ENCODE measurements around the gene ADCY2. TPM values are rescaled to one million over a fixed set of nuclear protein-coding genes. Genes with fewer than 3 reads are reported as not detected.

Gene ADCY2
- total RNA-seq, 2 donors from 2014 or later, result not detected

GRCh38 chr5:7642029-7642428 is 246.1 kb downstream of the ADCY2 start:
- Mint-ChIP-seq H3K36me3 (ENCODE audit: low read depth) (no peaks in the 10 kb centered on the region), H3K27ac (no peak overlapping the region), H3K27me3 (peaks cover 4% of the 10 kb centered on the region), H3K4me1 (no peaks in the 10 kb centered on the region), H3K9me3 (peaks cover 4% of the 10 kb centered on the region), H3K4me3 (no peak overlapping the region)
- no peak for ATAC-seq (replicated peaks)

- H3K27me3 Mint-ChIP-seq, result peaks cover 11% of the 10 kb centered on the region
- no peak overlapping the region for H3K27ac Mint-ChIP-seq
- no peaks in the 10 kb centered on the region for H3K9me3 Mint-ChIP-seq
- ATAC-seq (replicated peaks), result no peak
- H3K4me3 Mint-ChIP-seq, result no peak overlapping the region
- H3K4me1 Mint-ChIP-seq, result no peaks in the 10 kb centered on the region
- no peaks in the 10 kb centered on the region for H3K36me3 Mint-ChIP-seq (ENCODE audit: low read depth)
Observed at GRCh38 chr5:7644723-7645122, 248.8 kb downstream of the ADCY2 start.

- Mint-ChIP-seq H3K4me3 (no peak overlapping the region), H3K4me1 (no peaks in the 10 kb centered on the region), H3K9me3 (no peaks in the 10 kb centered on the region), H3K27ac (no peak overlapping the region), H3K27me3 (peaks cover 24% of the 10 kb centered on the region), H3K36me3 (ENCODE audit: low read depth) (no peaks in the 10 kb centered on the region)
- ATAC-seq (replicated peaks), result no peak
Observed at GRCh38 chr5:7650755-7651154, 254.8 kb downstream of the ADCY2 start.

GRCh38 chr5:7653046-7653445 is 257.1 kb downstream of the ADCY2 start:
- no peak overlapping the region for H3K4me3 Mint-ChIP-seq
- H3K4me1 Mint-ChIP-seq, result no peaks in the 10 kb centered on the region
- H3K9me3 Mint-ChIP-seq, result no peaks in the 10 kb centered on the region
- ATAC-seq (replicated peaks), result no peak
- H3K36me3 Mint-ChIP-seq (ENCODE audit: low read depth), result no peaks in the 10 kb centered on the region
- H3K27ac Mint-ChIP-seq, result no peak overlapping the region
- H3K27me3 Mint-ChIP-seq, result peaks cover 15% of the 10 kb centered on the region

GRCh38 chr5:7657153-7657552 is 261.2 kb downstream of the ADCY2 start:
- no peaks in the 10 kb centered on the region for H3K36me3 Mint-ChIP-seq (ENCODE audit: low read depth)
- ATAC-seq (replicated peaks), result no peak
- no peak overlapping the region for H3K4me3 Mint-ChIP-seq
- H3K27ac Mint-ChIP-seq, result no peak overlapping the region
- H3K4me1 Mint-ChIP-seq, result no peaks in the 10 kb centered on the region
- H3K9me3 Mint-ChIP-seq, result no peaks in the 10 kb centered on the region
- peaks cover 13% of the 10 kb centered on the region for H3K27me3 Mint-ChIP-seq

GRCh38 chr5:7659420-7659819 is 263.5 kb downstream of the ADCY2 start:
- Mint-ChIP-seq H3K9me3 (no peaks in the 10 kb centered on the region), H3K36me3 (ENCODE audit: low read depth) (no peaks in the 10 kb centered on the region), H3K27me3 (peaks cover 7% of the 10 kb centered on the region), H3K4me3 (no peak overlapping the region), H3K4me1 (no peaks in the 10 kb centered on the region), H3K27ac (no peak overlapping the region)
- no peak for ATAC-seq (replicated peaks)

- Mint-ChIP-seq H3K36me3 (ENCODE audit: low read depth) (no peaks in the 10 kb centered on the region), H3K4me1 (no peaks in the 10 kb centered on the region), H3K27me3 (peaks cover 7% of the 10 kb centered on the region), H3K4me3 (no peak overlapping the region), H3K27ac (no peak overlapping the region), H3K9me3 (no peaks in the 10 kb centered on the region)
- no peak for ATAC-seq (replicated peaks)
Observed at GRCh38 chr5:7662289-7662688, 266.4 kb downstream of the ADCY2 start.

GRCh38 chr5:7663808-7664207 is 267.9 kb downstream of the ADCY2 start:
- no peaks in the 10 kb centered on the region for H3K4me1 Mint-ChIP-seq
- no peaks in the 10 kb centered on the region for H3K36me3 Mint-ChIP-seq (ENCODE audit: low read depth)
- H3K27me3 Mint-ChIP-seq, result peaks cover 7% of the 10 kb centered on the region
- no peak for ATAC-seq (replicated peaks)
- no peak overlapping the region for H3K4me3 Mint-ChIP-seq
- H3K9me3 Mint-ChIP-seq, result no peaks in the 10 kb centered on the region
- H3K27ac Mint-ChIP-seq, result no peak overlapping the region

- H3K36me3 Mint-ChIP-seq (ENCODE audit: low read depth), result no peaks in the 10 kb centered on the region
- no peaks in the 10 kb centered on the region for H3K9me3 Mint-ChIP-seq
- no peaks in the 10 kb centered on the region for H3K4me1 Mint-ChIP-seq
- H3K27ac Mint-ChIP-seq, result no peak overlapping the region
- H3K27me3 Mint-ChIP-seq, result peaks cover 7% of the 10 kb centered on the region
- no peak for ATAC-seq (replicated peaks)
- H3K4me3 Mint-ChIP-seq, result no peak overlapping the region
Observed at GRCh38 chr5:7664208-7664607, 268.3 kb downstream of the ADCY2 start.

- no peak overlapping the region for H3K27ac Mint-ChIP-seq
- H3K4me1 Mint-ChIP-seq, result no peaks in the 10 kb centered on the region
- H3K4me3 Mint-ChIP-seq, result no peak overlapping the region
- no peaks in the 10 kb centered on the region for H3K36me3 Mint-ChIP-seq (ENCODE audit: low read depth)
- no peak for ATAC-seq (replicated peaks)
- peaks cover 13% of the 10 kb centered on the region for H3K27me3 Mint-ChIP-seq
- H3K9me3 Mint-ChIP-seq, result no peaks in the 10 kb centered on the region
Observed at GRCh38 chr5:7667216-7667767, 271.4 kb downstream of the ADCY2 start.

- Mint-ChIP-seq H3K27ac (no peak overlapping the region), H3K9me3 (no peaks in the 10 kb centered on the region)
- ATAC-seq (replicated peaks), result no peak
Observed at GRCh38 chr5:7668161-7668560, 272.2 kb downstream of the ADCY2 start.

GRCh38 chr5:7668627-7669026 is 272.7 kb downstream of the ADCY2 start:
- no peak overlapping the region for H3K27ac Mint-ChIP-seq
- H3K36me3 Mint-ChIP-seq (ENCODE audit: low read depth), result no peaks in the 10 kb centered on the region
- no peak for ATAC-seq (replicated peaks)
- no peaks in the 10 kb centered on the region for H3K4me1 Mint-ChIP-seq
- peaks cover 13% of the 10 kb centered on the region for H3K27me3 Mint-ChIP-seq
- H3K9me3 Mint-ChIP-seq, result no peaks in the 10 kb centered on the region
- H3K4me3 Mint-ChIP-seq, result no peak overlapping the region

More at GRCh38 chr5:7668161-7668560, 272.2 kb downstream of the ADCY2 start:
- Mint-ChIP-seq H3K4me1 (no peaks in the 10 kb centered on the region), H3K4me3 (no peak overlapping the region), H3K36me3 (ENCODE audit: low read depth) (no peaks in the 10 kb centered on the region), H3K27me3 (peaks cover 13% of the 10 kb centered on the region)

GRCh38 chr5:7671381-7671993 is 275.5 kb downstream of the ADCY2 start:
- H3K9me3 Mint-ChIP-seq, result no peaks in the 10 kb centered on the region
- no peak overlapping the region for H3K4me3 Mint-ChIP-seq
- no peak for ATAC-seq (replicated peaks)
- no peaks in the 10 kb centered on the region for H3K36me3 Mint-ChIP-seq (ENCODE audit: low read depth)
- H3K27me3 Mint-ChIP-seq, result peaks cover 13% of the 10 kb centered on the region
- no peaks in the 10 kb centered on the region for H3K4me1 Mint-ChIP-seq
- H3K27ac Mint-ChIP-seq, result no peak overlapping the region

GRCh38 chr5:7673658-7674057 is 277.7 kb downstream of the ADCY2 start:
- Mint-ChIP-seq H3K36me3 (ENCODE audit: low read depth) (no peaks in the 10 kb centered on the region), H3K27ac (no peak overlapping the region), H3K4me3 (no peak overlapping the region), H3K27me3 (peaks cover 6% of the 10 kb centered on the region), H3K9me3 (no peaks in the 10 kb centered on the region), H3K4me1 (no peaks in the 10 kb centered on the region)
- ATAC-seq (replicated peaks), result no peak

- no peaks in the 10 kb centered on the region for H3K9me3 Mint-ChIP-seq
- ATAC-seq (replicated peaks), result no peak
- H3K36me3 Mint-ChIP-seq (ENCODE audit: low read depth), result no peaks in the 10 kb centered on the region
Observed at GRCh38 chr5:7676455-7676854, 280.5 kb downstream of the ADCY2 start.

GRCh38 chr5:7678030-7678429 is 282.1 kb downstream of the ADCY2 start:
- ATAC-seq (replicated peaks), result no peak
- H3K9me3 Mint-ChIP-seq, result no peaks in the 10 kb centered on the region
- H3K27ac Mint-ChIP-seq, result no peak overlapping the region
- H3K4me1 Mint-ChIP-seq, result no peaks in the 10 kb centered on the region
- no peaks in the 10 kb centered on the region for H3K36me3 Mint-ChIP-seq (ENCODE audit: low read depth)
- no peak overlapping the region for H3K4me3 Mint-ChIP-seq
- peaks cover 4% of the 10 kb centered on the region for H3K27me3 Mint-ChIP-seq

More at GRCh38 chr5:7676455-7676854, 280.5 kb downstream of the ADCY2 start:
- Mint-ChIP-seq H3K27ac (no peak overlapping the region), H3K27me3 (no peaks in the 10 kb centered on the region), H3K4me3 (no peak overlapping the region), H3K4me1 (no peaks in the 10 kb centered on the region)
